Colon (tissue), 2 donors: ENCODE data around the gene TPM4.
"Not testable (repeated sequence)": the region's sequence is repeated elsewhere in the genome, so short reads cannot be mapped to it uniquely, and the experiment has no call there.

ENCODE experiments used
- FAIRE-seq: peaks from 2 replicates; lab custom pipeline; 2012; peaks lifted over from hg19 to GRCh38; lab: Jason Lieb, UNC
- donor health status: control.
- donor health status: control.

Gene TPM4

GRCh38 chr19:16098821-16099220 lies 22.5 kb downstream of the TPM4 start:
- FAIRE-seq = no peak

DNA sequence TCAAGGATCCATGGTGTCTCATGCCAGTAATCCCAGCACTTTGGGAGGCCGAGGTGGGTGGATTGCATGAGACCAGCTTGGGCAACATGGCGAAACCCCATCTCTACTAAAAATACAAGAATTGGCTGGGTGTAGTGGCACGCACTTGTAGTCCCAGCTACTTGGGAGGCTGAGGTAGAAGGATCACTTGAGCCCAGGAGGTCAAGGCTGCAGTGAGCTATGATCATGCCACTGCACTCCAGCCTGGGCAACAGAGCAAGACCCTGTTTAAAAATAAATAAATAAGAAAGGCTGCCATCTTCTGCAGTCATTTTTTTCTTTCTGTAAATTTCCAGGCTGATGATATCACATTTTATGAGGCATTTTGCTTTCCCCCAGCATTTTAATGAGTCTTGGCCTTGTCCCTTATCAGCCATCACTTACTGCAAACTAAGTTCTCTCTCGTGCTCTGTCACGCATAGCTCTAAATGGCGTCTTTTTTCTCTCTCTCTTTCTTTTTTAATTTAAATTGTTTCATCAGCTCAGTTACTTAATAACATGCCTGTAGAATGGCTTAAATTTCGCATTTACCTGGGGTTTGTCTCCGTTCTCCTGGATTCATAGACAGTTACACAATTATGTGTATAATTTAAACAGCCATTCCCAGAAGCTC lies 23.1 kb downstream of the TPM4 start:
- FAIRE-seq = not testable (repeated sequence)

DNA sequence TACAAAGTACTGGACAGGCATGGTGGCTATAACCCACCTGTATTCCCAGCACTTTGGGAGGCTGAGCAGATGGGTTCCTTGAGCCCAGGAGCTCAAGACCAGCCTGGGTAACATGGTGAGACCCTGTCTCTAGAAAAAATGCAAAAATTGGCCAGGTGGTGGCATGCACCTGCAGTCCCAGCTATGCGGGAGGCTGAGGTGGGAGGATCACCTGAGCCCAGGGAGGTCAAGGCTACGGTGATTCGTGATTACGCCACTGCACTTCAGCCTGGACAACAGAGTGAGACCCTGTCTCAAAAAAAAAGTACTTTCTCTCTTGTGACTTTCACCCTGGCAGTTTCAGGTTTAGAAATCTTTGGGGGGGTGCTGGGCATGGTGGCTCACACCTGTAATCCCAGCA lies 24.2 kb downstream of the TPM4 start:
- no peak for FAIRE-seq

- FAIRE-seq = no peak
These were observed 28.4 kb downstream of the TPM4 start for GRCh38 chr19:16104722-16105121.

DNA sequence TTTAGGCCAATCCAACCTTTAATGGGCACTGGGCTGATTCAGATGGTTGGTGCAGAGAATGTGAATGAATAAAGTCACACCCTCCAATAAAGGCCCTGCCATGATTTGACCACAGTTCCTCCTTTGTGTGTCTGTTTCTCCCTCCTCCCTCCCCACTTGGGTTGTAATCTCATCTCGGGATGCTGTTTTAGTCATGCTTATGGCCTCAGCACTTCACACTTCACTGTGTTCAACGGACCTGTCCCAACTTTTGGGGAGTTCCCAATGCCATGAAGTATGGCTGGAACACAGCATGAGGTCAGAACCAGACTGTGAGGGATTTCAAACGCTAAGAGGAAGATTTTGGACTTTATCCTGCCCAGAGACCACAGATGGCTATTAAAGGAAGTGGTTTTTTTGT lies 29.8 kb downstream of the TPM4 start:
- no peak for FAIRE-seq

- no peak for FAIRE-seq
These were observed 35.0 kb downstream of the TPM4 start, which contains the start of gene RAB8A for GRCh38 chr19:16111160-16111908. RAB8A (plus strand) TSS chr19:16111889; CDS start chr19:16111902, 13 bp downstream.

- no peak for FAIRE-seq
These were observed 35.8 kb downstream of the TPM4 start for GRCh38 chr19:16111909-16112752.

DNA sequence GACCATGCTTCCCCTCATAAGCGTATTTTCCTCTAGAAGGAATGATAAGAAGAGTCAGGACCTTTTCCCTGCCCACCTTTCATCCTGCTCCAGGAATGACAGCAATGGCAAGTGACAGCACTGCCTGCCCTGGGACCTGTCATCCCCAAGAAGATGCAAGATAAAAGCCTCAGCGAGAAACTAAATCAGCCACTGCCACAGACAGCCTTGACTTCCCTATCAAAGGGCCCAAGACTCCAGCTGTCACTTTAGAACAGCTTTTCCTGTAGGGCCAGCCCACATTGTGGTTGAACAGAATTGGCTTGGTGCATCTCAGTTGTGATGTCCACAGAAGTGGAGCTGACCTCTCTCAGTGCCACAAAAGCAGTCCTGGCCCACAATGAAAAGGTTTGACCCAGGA lies 36.5 kb downstream of the TPM4 start:
- FAIRE-seq = no peak

DNA sequence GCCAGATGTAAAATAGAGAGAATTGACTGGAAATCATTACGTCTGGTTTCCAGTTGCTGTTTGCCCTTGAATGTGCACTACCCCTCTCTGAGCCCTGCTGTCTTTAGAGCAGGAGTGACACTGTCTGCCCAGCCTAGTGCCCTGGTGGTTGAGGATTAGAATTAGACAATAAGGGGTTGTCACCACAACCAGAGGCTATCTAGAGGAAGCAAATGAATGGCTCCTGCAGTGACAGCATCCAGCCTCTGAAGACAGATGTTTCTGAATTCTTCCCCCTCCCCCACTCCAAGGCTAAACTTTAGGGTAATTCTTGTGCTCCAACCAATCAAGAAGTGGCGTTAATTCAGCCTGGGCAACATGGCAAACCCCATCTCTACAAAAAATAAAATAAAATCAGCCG lies 37.4 kb downstream of the TPM4 start:
- FAIRE-seq = no peak

GRCh38 chr19:16115301-16116039 lies 39.2 kb downstream of the TPM4 start:
- FAIRE-seq = no peak

- no peak for FAIRE-seq
These were observed 39.8 kb downstream of the TPM4 start for GRCh38 chr19:16116067-16116466.

DNA sequence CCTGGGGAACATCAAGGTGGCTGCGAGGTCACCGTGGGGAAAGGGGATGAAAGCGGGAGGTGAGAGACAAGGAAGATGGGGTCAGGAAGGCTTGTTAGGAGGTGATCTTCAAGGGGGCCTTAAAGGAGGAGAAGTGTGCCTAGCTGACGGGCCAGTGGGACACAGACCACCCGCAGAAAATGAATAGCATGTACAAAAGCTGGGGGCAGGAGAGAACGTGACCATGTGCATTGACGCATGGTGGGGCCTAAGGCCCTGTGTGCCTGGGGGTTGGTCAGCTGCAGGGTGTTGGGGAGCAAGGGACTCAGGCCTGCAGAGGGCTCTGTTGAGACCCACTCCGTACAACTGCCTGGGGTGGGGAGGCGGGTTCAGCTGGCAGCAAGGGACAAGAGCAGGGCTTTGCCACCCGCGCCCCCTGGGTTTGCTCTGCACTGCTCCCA lies 41.3 kb downstream of the TPM4 start:
- FAIRE-seq = no peak

DNA sequence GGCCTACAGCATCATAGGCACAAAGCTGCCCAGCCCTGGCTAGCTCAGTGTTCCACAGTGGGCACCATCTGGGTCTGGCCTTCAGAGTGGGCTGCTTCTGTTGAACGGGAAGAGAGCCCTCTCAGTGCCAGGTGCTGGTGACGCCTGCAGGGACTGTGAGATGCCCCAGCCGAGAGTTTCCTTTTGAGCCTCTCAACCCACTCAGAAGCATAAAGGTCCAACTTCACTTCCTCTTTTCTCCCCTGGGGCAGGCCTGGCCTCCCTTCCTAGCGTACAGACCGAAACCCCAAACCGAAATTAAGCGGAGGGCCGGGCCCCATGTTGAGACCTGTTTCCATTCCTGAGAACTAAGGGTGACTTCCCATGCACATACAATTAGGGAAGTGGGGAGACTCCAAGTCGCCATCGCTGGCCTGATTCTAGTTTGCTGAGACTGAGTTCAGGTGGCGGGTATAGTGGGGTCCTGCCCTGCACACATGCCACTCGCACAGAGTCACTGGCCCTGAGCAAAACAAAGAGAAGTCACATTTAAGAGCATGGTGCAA lies 42.3 kb downstream of the TPM4 start:
- no peak for FAIRE-seq

DNA sequence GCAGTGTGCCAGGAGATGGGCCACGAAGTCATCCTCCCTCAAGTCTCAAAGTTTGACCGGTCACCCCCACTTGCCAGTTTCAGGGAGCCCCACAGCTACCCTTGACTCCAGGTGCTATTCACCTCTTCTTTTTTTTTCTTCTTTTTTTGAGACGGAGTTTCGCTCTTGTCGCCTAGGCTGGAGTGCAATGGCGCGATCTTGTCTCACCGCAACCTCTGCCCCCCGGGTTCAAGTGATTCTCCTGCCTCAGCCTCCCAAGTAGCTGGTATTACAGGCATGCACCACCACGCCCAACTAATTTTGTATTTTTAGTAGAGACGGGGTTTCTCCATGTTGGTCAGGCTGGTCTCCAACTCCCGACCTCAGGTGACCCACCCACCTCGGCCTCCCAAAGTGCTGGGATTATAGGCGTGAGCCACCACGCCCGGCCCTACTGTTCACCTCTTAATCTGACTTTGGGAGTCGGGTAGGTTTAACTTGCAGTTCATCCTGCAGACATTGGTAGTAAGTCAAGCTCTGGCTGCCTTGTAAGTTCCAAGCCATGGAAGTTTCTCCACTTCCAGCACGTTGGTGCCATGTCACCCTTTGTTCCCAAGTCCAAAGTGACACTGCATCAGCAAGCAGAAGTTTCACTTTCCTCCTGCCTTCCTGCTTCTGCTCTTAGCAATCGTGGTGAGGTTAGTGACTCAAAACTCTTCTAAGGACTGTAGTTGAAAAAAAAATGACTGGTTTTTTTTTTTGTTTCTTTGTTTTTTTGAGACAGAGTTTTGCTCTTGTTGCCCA lies 43.0 kb downstream of the TPM4 start:
- not testable (repeated sequence) for FAIRE-seq

- no peak for FAIRE-seq
These were observed 44.8 kb downstream of the TPM4 start for GRCh38 chr19:16121141-16121540.

- no peak for FAIRE-seq
These were observed 45.7 kb downstream of the TPM4 start for GRCh38 chr19:16121967-16122366.

DNA sequence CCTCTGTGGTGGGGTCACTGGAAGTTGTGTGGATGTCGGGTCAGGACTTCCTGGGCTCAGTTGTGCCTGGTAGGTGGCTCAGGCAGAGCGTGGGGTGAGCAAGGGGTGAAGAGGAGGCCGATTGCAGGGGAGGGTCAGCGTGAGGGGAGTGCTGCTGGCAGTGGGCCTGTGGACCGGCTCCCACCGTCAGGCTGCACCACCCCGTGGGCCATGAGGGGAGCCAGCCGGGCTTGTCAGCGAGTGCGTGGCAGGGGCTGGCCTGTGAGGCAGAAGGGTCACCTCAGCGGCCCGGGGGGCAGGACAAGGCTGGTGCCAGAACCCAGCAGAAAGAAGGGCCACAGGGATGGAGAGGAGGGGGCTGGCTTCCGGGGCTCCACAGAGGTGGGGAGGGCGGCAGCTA lies 48.7 kb downstream of the TPM4 start:
- FAIRE-seq = no peak

DNA sequence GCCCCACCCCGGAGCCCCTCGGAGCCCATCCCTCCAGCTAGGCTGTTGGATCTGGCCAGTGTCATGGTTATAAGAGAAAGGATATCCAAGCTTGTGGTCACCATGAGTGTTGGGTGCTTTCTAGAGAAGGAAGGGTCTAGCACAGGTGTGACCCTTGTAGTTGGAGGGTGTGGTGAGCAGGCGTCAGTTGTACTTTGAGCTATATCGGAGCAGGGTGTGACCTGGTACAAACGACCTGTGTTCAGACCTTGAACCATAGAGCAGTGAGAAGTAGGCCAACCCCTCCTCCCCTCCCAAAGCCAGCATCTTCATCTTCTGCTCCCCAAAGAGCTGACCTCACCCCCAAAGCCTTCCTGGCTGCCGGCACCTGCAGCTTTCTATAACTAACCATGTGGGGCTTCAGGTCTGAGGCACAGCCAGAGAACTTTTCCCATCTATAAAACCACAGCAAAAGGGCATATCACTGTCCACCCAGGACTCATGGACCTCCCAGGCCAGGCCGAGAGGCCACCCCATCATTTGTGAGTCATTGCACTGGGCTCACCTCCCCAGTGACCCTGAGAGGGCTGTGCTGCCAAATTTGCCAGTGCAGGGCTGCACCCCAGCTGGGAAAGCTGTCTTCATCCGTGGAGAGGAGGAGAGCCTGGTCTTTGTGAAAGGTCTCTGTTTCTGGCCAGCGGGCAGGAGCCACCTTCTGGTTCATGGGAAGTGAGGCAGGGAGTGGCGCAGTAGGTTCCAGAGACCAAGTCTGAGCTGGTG lies 49.6 kb downstream of the TPM4 start:
- FAIRE-seq = no peak

GRCh38 chr19:16127080-16127479 lies 50.8 kb downstream of the TPM4 start:
- no peak for FAIRE-seq

- no peak for FAIRE-seq
These were observed 51.6 kb downstream of the TPM4 start for GRCh38 chr19:16127776-16128371.
